CD4-positive, alpha-beta T cell (primary cell): Measurements from ENCODE around the gene HPS6. TPM values are rescaled to one million over a fixed set of nuclear protein-coding genes. Genes with fewer than 3 reads are reported as not detected.
A peak's percentile ranks its signal among the peaks of the same experiment; 100 is the strongest.

Experiments
- ATAC-seq: fragments of 200-7000 bp; cut with Tn5 transposase; one replicate; pipeline ENCODE4 v1.10.0; 2022; ENCODE audit warnings: mild to moderate bottlenecking; ENCODE audit not compliant: poor library complexity
- CTCF ChIA-PET: fragments of 350-600 bp; sonication (Branson Sonifier 250); formaldehyde crosslinking; loops from one replicate; lab custom pipeline; 2021; ENCODE audit warnings: antibody characterized with exemption, inconsistent platforms; lab: Charles Lee
- POLR2A ChIA-PET: fragments of 350-600 bp; sonication (Branson Sonifier 250); formaldehyde crosslinking; loops from one replicate; lab custom pipeline; 2021; ENCODE audit warnings: antibody characterized with exemption, inconsistent platforms; lab: Charles Lee
- DNase-seq, 14 experiments: peaks; one replicate each; pipeline ENCODE4 v3.0.0-alpha.2; 2013 to 2020; ENCODE audit warnings: mixed read lengths in 2 of 14
- H3K27ac ChIP-seq, 2 donors: one replicate each; pipeline versions ENCODE4 v1.5.1 to v1.7.0; 2013; ENCODE audit warnings: low read length in 2 of 2, low read depth in 1 of 2, mild to moderate bottlenecking in 1 of 2
- H3K27me3 ChIP-seq, 2 experiments: 1 replicate in 1 of 2; 2 replicates in 1 of 2; pipeline versions ENCODE4 v1.6.1 to v1.7.0; 2013; ENCODE audit warnings: low read length in 2 of 2, control low read depth in 1 of 2, mild to moderate bottlenecking in 1 of 2, moderate library complexity in 1 of 2; ENCODE audit not compliant: insufficient read depth in 2 of 2, control insufficient read depth in 1 of 2
- H3K36me3 ChIP-seq: one replicate; pipeline ENCODE4 v1.6.1; 2013; ENCODE audit warnings: low read length, control low read depth; ENCODE audit not compliant: insufficient read depth
- H3K4me1 ChIP-seq: one replicate; pipeline ENCODE4 v1.6.1; 2013; ENCODE audit warnings: low read length, control low read depth; ENCODE audit not compliant: insufficient read depth
- H3K4me3 ChIP-seq: one replicate; pipeline ENCODE4 v1.5.1; 2013; ENCODE audit warnings: mild to moderate bottlenecking, low read length, moderate library complexity
- H3K9me3 ChIP-seq, 2 experiments: 1 replicate in 1 of 2; 2 replicates in 1 of 2; pipeline versions ENCODE4 v1.6.1 to v1.7.0; 2013; ENCODE audit warnings: low read length in 2 of 2, mild to moderate bottlenecking in 2 of 2, control low read depth in 1 of 2, moderate library complexity in 1 of 2; ENCODE audit not compliant: control insufficient read depth in 1 of 2, insufficient read depth in 1 of 2
- H3K27ac Mint-ChIP-seq: one replicate; pipeline ENCODE4 v1.8.0; 2020; ENCODE audit warnings: mixed read lengths
- H3K27me3 Mint-ChIP-seq: one replicate; pipeline ENCODE4 v1.8.0; 2021; ENCODE audit warnings: mixed read lengths
- H3K36me3 Mint-ChIP-seq: one replicate; pipeline ENCODE4 v1.8.0; 2021; ENCODE audit warnings: low read depth, mixed read lengths
- H3K4me1 Mint-ChIP-seq: one replicate; pipeline ENCODE4 v1.8.0; 2021; ENCODE audit warnings: low read depth, mixed read lengths
- H3K4me3 Mint-ChIP-seq: one replicate; pipeline ENCODE4 v1.8.0; 2020; ENCODE audit warnings: mild to moderate bottlenecking, mixed read lengths
- H3K9me3 Mint-ChIP-seq: one replicate; pipeline ENCODE4 v1.8.0; 2020; ENCODE audit warnings: mixed read lengths
- CTCF ChIP-seq: fragments of 200-600 bp; IDR thresholded peaks from one replicate; pipeline ENCODE4 v1.8.0; 2022; ENCODE audit warnings: antibody characterized with exemption, mild to moderate bottlenecking
- intact Hi-C, 2 experiments: fragments of 100-400 bp; cut with DNase I in 1 of 2; cut with micrococcal nuclease in 1 of 2; formaldehyde crosslinking; loops; one replicate each; pipeline versions ENCODE4 v1.15.1 to v1.9.0; 2023 to 2025; cut with DNase I, micrococcal nuclease
- total RNA-seq, 174 experiments: library from RNA in 2 of 174; stranded (reverse) in 2 of 174; gene quantifications; one replicate each; pipeline ENCODE4 v1.2.3 and lab custom pipeline; 2021 to 2026

The HPS6 gene
- total RNA-seq, 2 experiments from 2014 or later = 12.8 to 15.0 TPM

GRCh38 chr10:102114861-102115618, 49.9 kb downstream of the HPS6 start:
- peaks cover 17% of the 10 kb centered on the region for H3K36me3 ChIP-seq
- Mint-ChIP-seq H3K9me3 (no peaks in the 10 kb centered on the region), H3K4me3 (peak overlapping the region; percentile 89), H3K4me1 (peaks cover 73% of the 10 kb centered on the region), H3K36me3 (peaks cover 37% of the 10 kb centered on the region), H3K27ac (peak overlapping the region; percentile 89), H3K27me3 (no peaks in the 10 kb centered on the region)
- TF ChIP-seq CTCF = no peak
- ATAC-seq (peak; percentile 60), DNase-seq (peak; percentile 65 to 90 (median 84))
- POLR2A ChIA-PET = interaction anchor here (0.5 to 2.6 kb wide), 8 partner anchors 11 to 297 kb away, joined by 3 to 12 read pairs (median 3); partner anchors contain the start of genes ARMH3, NOLC1, OGA and PPRC1
- CTCF ChIA-PET = interaction anchor here (0.6 to 1.1 kb wide), 2 partner anchors 17 to 54 kb away, joined by 3 to 4 read pairs; no protein-coding TSS in a partner anchor
- peak overlapping the region; percentile 58 for H3K4me3 ChIP-seq
- no peaks in the 10 kb centered on the region for H3K9me3 ChIP-seq
- peak overlapping the region; percentile 76 to 96 for H3K27ac ChIP-seq
- intact Hi-C loops = loop anchor here (1.0 to 5.0 kb wide), 5 partner anchors 37 to 283 kb away; partner anchors contain the start of genes NOLC1 (in 2 of the 2), HPS6 (in 1 of the 2) and KCNIP2 (in 1 of the 2)
- H3K4me1 ChIP-seq = peaks cover 77% of the 10 kb centered on the region
- H3K27me3 ChIP-seq = no peaks in the 10 kb centered on the region

- Histone ChIP-seq H3K27ac (peak overlapping the region; percentile 76 to 96), H3K4me3 (peak overlapping the region; percentile 58), H3K4me1 (peaks cover 79% of the 10 kb centered on the region), H3K9me3 (no peaks in the 10 kb centered on the region), H3K27me3 (no peaks in the 10 kb centered on the region), H3K36me3 (peaks cover 10% of the 10 kb centered on the region)
- H3K4me3 Mint-ChIP-seq = peak overlapping the region; percentile 89
- peak in 4 of 14 experiments; percentile 39 to 51 (median 48) for DNase-seq
- no peak for TF ChIP-seq CTCF
- H3K27me3 Mint-ChIP-seq = no peaks in the 10 kb centered on the region
- peak overlapping the region; percentile 89 for H3K27ac Mint-ChIP-seq
- intact Hi-C loops = loop anchor here (1.0 to 5.0 kb wide), 5 partner anchors 37 to 283 kb away; partner anchors contain the start of genes NOLC1 (in 2 of the 2), HPS6 (in 1 of the 2) and KCNIP2 (in 1 of the 2)
- peaks cover 71% of the 10 kb centered on the region for H3K4me1 Mint-ChIP-seq
- peaks cover 30% of the 10 kb centered on the region for H3K36me3 Mint-ChIP-seq
- ChIA-PET CTCF (interaction anchor here (1.1 kb wide), 1 partner anchor 16 kb away, joined by 4 read pairs; no protein-coding TSS in a partner anchor), POLR2A (interaction anchor here (0.9 to 2.2 kb wide), 3 partner anchors 50 to 526 kb away, joined by 3 to 9 read pairs (median 3); partner anchors contain the start of gene ARMH3)
- ATAC-seq = no peak
- H3K9me3 Mint-ChIP-seq = no peaks in the 10 kb centered on the region
Measured at GRCh38 chr10:102115775-102116174, 50.6 kb downstream of the HPS6 start.

- no peak for ATAC-seq
- Histone ChIP-seq H3K36me3 (peaks cover 3% of the 10 kb centered on the region), H3K9me3 (no peaks in the 10 kb centered on the region), H3K27me3 (no peaks in the 10 kb centered on the region), H3K4me3 (peak overlapping the region; percentile 74), H3K4me1 (peaks cover 85% of the 10 kb centered on the region), H3K27ac (peak overlapping the region; percentile 88 to 96)
- CTCF ChIA-PET = no interaction called here
- intact Hi-C loops = loop anchor here (1.0 to 5.0 kb wide), 5 partner anchors 16 to 284 kb away; partner anchors contain the start of genes HPS6 (in 1 of the 2), KCNIP2 (in 1 of the 2) and NOLC1 (in 1 of the 2)
- Mint-ChIP-seq H3K4me1 (peaks cover 80% of the 10 kb centered on the region), H3K27me3 (no peaks in the 10 kb centered on the region), H3K4me3 (peak overlapping the region; percentile 89), H3K9me3 (no peaks in the 10 kb centered on the region), H3K36me3 (peaks cover 27% of the 10 kb centered on the region), H3K27ac (peak overlapping the region; percentile 89)
- POLR2A ChIA-PET = interaction anchor here (1.0 to 1.7 kb wide), 4 partner anchors 48 to 525 kb away, joined by 3 read pairs; partner anchors contain the start of gene HPS6
- TF ChIP-seq CTCF = no peak
- DNase-seq = no peak
Measured at GRCh38 chr10:102116656-102117055, 51.5 kb downstream of the HPS6 start.

Other genes with a start within 250 kb of the HPS6 start
- 100 to 1,000 TPM; 395 to 416 TPM for gene OGA, start 246.9 kb upstream of the HPS6 start, total RNA-seq
- 1 to 10 TPM in 1 of 2 experiments, under 1 TPM in 1; 0.77 to 1.6 TPM for gene KCNIP2, start 221.5 kb upstream of the HPS6 start, total RNA-seq
- 10 to 100 TPM; 17.7 to 18.9 TPM for gene ARMH3, start 9.2 kb upstream of the HPS6 start, total RNA-seq
- 100 to 1,000 TPM; 116 to 117 TPM for gene LDB1, start 55.0 kb downstream of the HPS6 start, total RNA-seq
- gene PPRC1, start 67.7 kb downstream of the HPS6 start, total RNA-seq = 10 to 100 TPM; 22.0 to 22.9 TPM
- gene NOLC1, start 87.0 kb downstream of the HPS6 start, total RNA-seq = 10 to 100 TPM; 34.2 to 36.1 TPM
- not detected for gene ELOVL3, start 160.9 kb downstream of the HPS6 start, total RNA-seq
- not detected for gene PITX3, start 176.2 kb downstream of the HPS6 start, total RNA-seq
- gene GBF1, start 180.2 kb downstream of the HPS6 start, total RNA-seq = 10 to 100 TPM; 28.8 to 30.9 TPM